Epidermal melanocyte (primary cell): ENCODE data around the gene VAV2.

Source experiments
- DNase-seq: peaks from one replicate; pipeline ENCODE4 v3.0.0; 2011; ENCODE audit warnings: low spot score; ENCODE audit not compliant: insufficient read length

The VAV2 gene

GRCh38 chr9:133981589-133981957, 10.6 kb downstream of the VAV2 start:
- no peak for DNase-seq

GRCh38 chr9:133980864-133981588, 11.1 kb downstream of the VAV2 start:
- DNase-seq: no peak

- no peak for DNase-seq
These were observed 11.9 kb downstream of the VAV2 start for GRCh38 chr9:133979921-133980863.

- DNase-seq: peak; percentile 45
These were observed 12.7 kb downstream of the VAV2 start for GRCh38 chr9:133979273-133979920.

GRCh38 chr9:133978899-133979272, 13.2 kb downstream of the VAV2 start:
- no peak for DNase-seq

GRCh38 chr9:133978226-133978898, 13.8 kb downstream of the VAV2 start:
- DNase-seq: no peak

GRCh38 chr9:133977421-133978201, 14.5 kb downstream of the VAV2 start:
- DNase-seq: no peak

- DNase-seq: no peak
These were observed 15.2 kb downstream of the VAV2 start for GRCh38 chr9:133976887-133977286.

GRCh38 chr9:133976191-133976861, 15.8 kb downstream of the VAV2 start:
- DNase-seq: no peak

GRCh38 chr9:133975511-133975910, 16.6 kb downstream of the VAV2 start:
- DNase-seq: no peak

GRCh38 chr9:133974631-133975341, 17.3 kb downstream of the VAV2 start:
- DNase-seq: no peak

- no peak for DNase-seq
These were observed 18.1 kb downstream of the VAV2 start for GRCh38 chr9:133973791-133974630.

- no peak for DNase-seq
These were observed 18.9 kb downstream of the VAV2 start for GRCh38 chr9:133973111-133973790.

- no peak for DNase-seq
These were observed 19.9 kb downstream of the VAV2 start for GRCh38 chr9:133971981-133972941.

GRCh38 chr9:133971121-133971951, 20.8 kb downstream of the VAV2 start:
- DNase-seq: no peak

- DNase-seq: no peak
These were observed 21.5 kb downstream of the VAV2 start for GRCh38 chr9:133970581-133971058.
